SK-N-SH (cell line): ENCODE data around the gene HPS5. TPM values are rescaled to one million over a fixed set of nuclear protein-coding genes. Genes with fewer than 3 reads are reported as not detected.

Source experiments
- CTCF ChIA-PET: fragments of 300-600, 350-600 bp; formaldehyde crosslinking; extraction: SDS; loops from one replicate; lab custom pipeline; 2021; lab: Yijun Ruan, JAX
- POLR2A ChIA-PET: fragments of 350-600 bp; sonication (Branson Sonifier 250); formaldehyde crosslinking; extraction: SDS; loops from one replicate; lab custom pipeline; 2020; ENCODE audit warnings: antibody characterized with exemption, inconsistent platforms; lab: Yijun Ruan, JAX
- DNase-seq: peaks from one replicate; pipeline ENCODE4 v3.0.0; 2012
- H2AFZ ChIP-seq: fragments of 200-600 bp; sonication (generic); 2 replicates; pipeline ENCODE4 v1.8.1; 2016; ENCODE audit warnings: antibody characterized with exemption, mild to moderate bottlenecking, low read depth
- H3F3A ChIP-seq: fragments of 200-600 bp; sonication (generic); replicated peaks from 2 replicates; pipeline ENCODE3; 2016; ENCODE audit warnings: antibody characterized with exemption, mild to moderate bottlenecking; ENCODE audit not compliant: insufficient read depth
- H3K27ac ChIP-seq, 2 experiments: fragments of 200-500 bp in 1 of 2; fragments of 200-600 bp in 1 of 2; sonication (Bioruptor generic) in 1 of 2; sonication (generic), shearing (Covaris generic) in 1 of 2; 2 replicates each; pipeline versions ENCODE4 v1.5.1 to v1.6.1; 2014 to 2016; ENCODE audit warnings: low read depth in 2 of 2, inconsistent platforms in 1 of 2, low read length in 1 of 2, mild to moderate bottlenecking in 1 of 2, mixed read lengths in 1 of 2
- H3K27me3 ChIP-seq: fragments of 200-600 bp; sonication (generic), shearing (Covaris generic); 2 replicates; pipeline ENCODE4 v1.6.1; 2016; ENCODE audit warnings: mixed run types; ENCODE audit not compliant: insufficient read depth
- H3K36me3 ChIP-seq, 2 experiments: fragments of 200-500 bp in 1 of 2; fragments of 200-600 bp in 1 of 2; sonication (Bioruptor generic) in 1 of 2; sonication (generic) in 1 of 2; replicated peaks in 1 of 2; 2 replicates each; pipeline versions ENCODE3 to v1.5.1; 2014 to 2016; ENCODE audit warnings: low read length in 1 of 2, mild to moderate bottlenecking in 1 of 2; ENCODE audit not compliant: insufficient read depth in 2 of 2, control insufficient read depth in 1 of 2
- H3K4me1 ChIP-seq, 2 experiments: fragments of 200-500 bp in 1 of 2; fragments of 200-600 bp in 1 of 2; sonication (Bioruptor generic) in 1 of 2; sonication (generic), shearing (Covaris generic) in 1 of 2; 2 replicates each; pipeline versions ENCODE4 v1.5.1 to v1.6.1; 2014 to 2016; ENCODE audit warnings: low read depth in 1 of 2, low read length in 1 of 2, mixed run types in 1 of 2; ENCODE audit not compliant: insufficient read depth in 2 of 2, control insufficient read depth in 1 of 2
- H3K4me2 ChIP-seq: fragments of 200-600 bp; sonication (generic), shearing (Covaris generic); 2 replicates; pipeline ENCODE4 v1.6.1; 2017; ENCODE audit warnings: mixed run types
- H3K4me3 ChIP-seq, 2 experiments: fragments of 200-500 bp in 1 of 2; fragments of 200-600 bp in 1 of 2; sonication (Bioruptor generic) in 1 of 2; sonication (generic), shearing (Covaris generic) in 1 of 2; 2 replicates each; pipeline versions ENCODE4 v1.5.1 to v1.8.1; 2014 to 2016; ENCODE audit warnings: low read depth in 2 of 2, inconsistent platforms in 1 of 2, low read length in 1 of 2, mild to moderate bottlenecking in 1 of 2, mixed read lengths in 1 of 2, moderate library complexity in 1 of 2
- H3K79me2 ChIP-seq: fragments of 200-600 bp; sonication (generic); 2 replicates; pipeline ENCODE4 v1.8.1; 2017; ENCODE audit warnings: mild to moderate bottlenecking; ENCODE audit not compliant: insufficient read depth
- H3K9ac ChIP-seq: fragments of 200-600 bp; sonication (generic); 2 replicates; pipeline ENCODE4 v1.6.1; 2017; ENCODE audit warnings: mixed run types
- H3K9me2 ChIP-seq: fragments of 200-600 bp; sonication (generic); 2 replicates; pipeline ENCODE4 v1.6.1; 2017; ENCODE audit warnings: mixed run types
- H3K9me3 ChIP-seq: fragments of 200-600 bp; sonication (generic); 2 replicates; pipeline ENCODE4 v1.6.1; 2017; ENCODE audit warnings: mixed run types, mild to moderate bottlenecking, moderate library complexity
- H4K20me1 ChIP-seq: fragments of 200-600 bp; sonication (generic); 2 replicates; pipeline ENCODE4 v1.6.1; 2017; ENCODE audit warnings: mild to moderate bottlenecking, mixed run types; ENCODE audit not compliant: insufficient read depth
- EZH2phosphoT487 ChIP-seq: fragments of 200-600 bp; sonication (generic); IDR thresholded peaks from 2 replicates; pipeline ENCODE4 v1.6.1; 2017; ENCODE audit warnings: low read depth, mixed run types, mild to moderate bottlenecking, antibody characterized with exemption, moderate library complexity, borderline replicate concordance
- FOXJ3 ChIP-seq: sonication (generic); formaldehyde crosslinking; IDR thresholded peaks from 2 replicates; pipeline ENCODE4 v1.5.1; 2020; ENCODE audit warnings: mild to moderate bottlenecking, missing genetic modification reagents
- GABPA ChIP-seq: IDR thresholded peaks from 2 replicates; pipeline ENCODE4 v1.4.0; 2012; ENCODE audit warnings: low read depth, mild to moderate bottlenecking
- NFIC ChIP-seq: IDR thresholded peaks from 2 replicates; pipeline ENCODE4 v1.4.0; 2012; ENCODE audit warnings: borderline replicate concordance
- POLR2AphosphoS5 ChIP-seq: IDR thresholded peaks from 2 replicates; pipeline ENCODE4 v1.6.1; 2012; ENCODE audit warnings: low read depth, low read length
- RAD21 ChIP-seq: IDR thresholded peaks from 2 replicates; pipeline ENCODE4 v1.6.1; 2012; ENCODE audit warnings: mild to moderate bottlenecking, low read length
- RFX5 ChIP-seq: IDR thresholded peaks from 2 replicates; pipeline ENCODE4 v1.6.1; 2012; ENCODE audit warnings: mild to moderate bottlenecking, improper control_type of control experiment, low read length
- SIN3A ChIP-seq: IDR thresholded peaks from 2 replicates; pipeline ENCODE4 v1.6.1; 2012; ENCODE audit warnings: low read depth, mild to moderate bottlenecking, low read length, moderate library complexity, borderline replicate concordance
- SMC3 ChIP-seq: IDR thresholded peaks from 2 replicates; pipeline ENCODE4 v1.6.1; 2012; ENCODE audit warnings: low read depth, low read length, improper control_type of control experiment
- TAF1 ChIP-seq: IDR thresholded peaks from 2 replicates; pipeline ENCODE4 v1.6.1; 2012; ENCODE audit warnings: low read depth, mild to moderate bottlenecking, low read length, moderate library complexity, borderline replicate concordance
- TEAD4 ChIP-seq: IDR thresholded peaks from 2 replicates; pipeline ENCODE4 v1.4.0; 2012; ENCODE audit warnings: mild to moderate bottlenecking, borderline replicate concordance; ENCODE audit not compliant: insufficient read depth
- WGBS: methylation state at CpG from one replicate; pipeline ENCODE4 v1.1.6; 2017; ENCODE audit warnings: low lambda C conversion rate; 5-methylcytosine and 5-hydroxymethylcytosine counted together
- polyA plus RNA-seq, 3 experiments: library from polyadenylated mRNA; depleted of rRNA; stranded (reverse); fragments of >200 nt; gene quantifications; 2 replicates each; pipeline ENCODE4 v1.2.3, GENCODE V29; 2012
- TF ChIP-seq, protein P1 (sequence below): fragments of 150-350 bp; IDR thresholded peaks from 2 replicates; pipeline ENCODE4 v1.6.1; 2016; ENCODE audit warnings: mild to moderate bottlenecking, low read depth, low read length

HPS5 gene
- polyA plus RNA-seq, 1 of the 3 experiments (the other 2 are of a cell fraction), result 8.2 TPM

GRCh38 chr11:18261721-18262120 is 60.2 kb downstream of the HPS5 start:
- POLR2A ChIA-PET, result no interaction called here
- Histone ChIP-seq H2AFZ (no peak overlapping the region), H3K4me1 (no peaks in the 10 kb centered on the region), H3K36me3 (no peaks in the 10 kb centered on the region), H3K9me2 (no peaks in the 10 kb centered on the region), H3K4me2 (no peak overlapping the region), H3K27me3 (no peaks in the 10 kb centered on the region), H4K20me1 (no peaks in the 10 kb centered on the region), H3K27ac (no peak overlapping the region), H3K9me3 (no peaks in the 10 kb centered on the region), H3K9ac (no peak overlapping the region), H3F3A (no peaks in the 10 kb centered on the region), H3K79me2 (no peaks in the 10 kb centered on the region), H3K4me3 (no peak overlapping the region)
- CTCF ChIA-PET, result no interaction called here
- WGBS, result 75% methylated on average over 14 of the region's 14 CpGs
- DNase-seq, result no peak
- TF ChIP-seq NFIC, result no peak

DNA sequence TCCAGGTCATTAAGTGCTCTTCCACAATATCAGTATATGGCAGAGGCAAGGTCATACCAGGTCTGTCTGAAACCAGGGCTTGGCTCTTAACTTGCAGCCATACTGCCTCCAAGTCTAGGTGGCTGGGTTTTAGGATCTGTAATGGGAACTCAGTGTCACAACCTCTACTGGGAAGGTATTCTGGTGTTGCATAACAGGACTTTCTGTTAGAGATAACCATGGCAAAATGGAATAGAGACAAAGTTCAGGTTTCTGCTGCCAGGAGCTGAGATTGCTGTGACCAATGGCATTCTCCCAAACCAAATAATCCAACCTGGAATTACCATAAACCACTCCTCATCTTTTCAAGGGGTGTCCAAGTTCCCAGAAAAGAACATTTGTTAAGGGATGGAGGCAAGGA is 62.7 kb downstream of the HPS5 start:
- no peaks in the 10 kb centered on the region for H3K4me1 ChIP-seq
- no peaks in the 10 kb centered on the region for H3F3A ChIP-seq
- no peak overlapping the region for H2AFZ ChIP-seq
- H3K79me2 ChIP-seq, result no peaks in the 10 kb centered on the region
- H3K9me3 ChIP-seq, result no peaks in the 10 kb centered on the region
- TF ChIP-seq GABPA, result no peak
- TF ChIP-seq EZH2phosphoT487, result no peak
- TF ChIP-seq NFIC, result no peak
- no peak for TF ChIP-seq FOXJ3 (CRISPR knock-in tag)
- TF ChIP-seq SIN3A, result no peak
- no peak for TF ChIP-seq RAD21
- no peak for TF ChIP-seq TEAD4
- TF ChIP-seq SMC3, result no peak
- TF ChIP-seq, protein P1, sequence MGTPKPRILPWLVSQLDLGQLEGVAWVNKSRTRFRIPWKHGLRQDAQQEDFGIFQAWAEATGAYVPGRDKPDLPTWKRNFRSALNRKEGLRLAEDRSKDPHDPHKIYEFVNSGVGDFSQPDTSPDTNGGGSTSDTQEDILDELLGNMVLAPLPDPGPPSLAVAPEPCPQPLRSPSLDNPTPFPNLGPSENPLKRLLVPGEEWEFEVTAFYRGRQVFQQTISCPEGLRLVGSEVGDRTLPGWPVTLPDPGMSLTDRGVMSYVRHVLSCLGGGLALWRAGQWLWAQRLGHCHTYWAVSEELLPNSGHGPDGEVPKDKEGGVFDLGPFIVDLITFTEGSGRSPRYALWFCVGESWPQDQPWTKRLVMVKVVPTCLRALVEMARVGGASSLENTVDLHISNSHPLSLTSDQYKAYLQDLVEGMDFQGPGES, result no peak
- TF ChIP-seq POLR2AphosphoS5, result no peak
- TF ChIP-seq TAF1, result no peak
- TF ChIP-seq RFX5, result no peak
- H3K4me2 ChIP-seq, result no peak overlapping the region
- H3K9ac ChIP-seq, result no peak overlapping the region
- DNase-seq, result no peak
- no peaks in the 10 kb centered on the region for H3K36me3 ChIP-seq
- no peaks in the 10 kb centered on the region for H3K27me3 ChIP-seq
- H3K27ac ChIP-seq, result no peak overlapping the region
- H3K4me3 ChIP-seq, result no peak overlapping the region
- H4K20me1 ChIP-seq, result no peaks in the 10 kb centered on the region
- POLR2A ChIA-PET, result no interaction called here
- H3K9me2 ChIP-seq, result no peaks in the 10 kb centered on the region
- CTCF ChIA-PET, result interaction anchor here (0.6 to 2.0 kb wide), 2 partner anchors 15 to 21 kb away, joined by 4 to 8 read pairs; no protein-coding TSS in a partner anchor
